PC-3 (cell line): ENCODE data around the gene SELENOM. TPM values are rescaled to one million over a fixed set of nuclear protein-coding genes. Genes with fewer than 3 reads are reported as not detected.

Experiments
- ATAC-seq: fragments of 200-7000 bp; cut with Tn5 transposase; 2 replicates; pipeline ENCODE4 v1.9.1; 2020; ENCODE audit warnings: mild to moderate bottlenecking, moderate library complexity
- BruUV-seq: library from RNA; stranded (reverse); fragments of 400-500 nt; replicated peaks from 2 replicates; lab custom pipeline; 2021; lab: Mats Ljungman, UMichigan
- CTCF ChIA-PET: fragments of 300-600 bp; sonication (Branson Sonifier 250); formaldehyde crosslinking; loops from one replicate; lab custom pipeline; 2022; ENCODE audit warnings: antibody characterized with exemption; lab: Charles Lee
- POLR2A ChIA-PET: fragments of 300-600 bp; sonication (Branson Sonifier 250); formaldehyde crosslinking; loops from one replicate; lab custom pipeline; 2022; ENCODE audit warnings: antibody characterized with exemption; ENCODE audit not compliant: unreplicated experiment; lab: Charles Lee
- DNase-seq: peaks from one replicate; pipeline ENCODE4 v3.0.0-alpha.2; 2015
- H2AFZ ChIP-seq: fragments of 300-600 bp; sonication (generic); 2 replicates; pipeline ENCODE4 v1.6.0; 2016; ENCODE audit warnings: antibody characterized with exemption, low read length
- H3F3A ChIP-seq: fragments of 300-600 bp; sonication (generic); one replicate; pipeline ENCODE4 v1.6.0; 2017; ENCODE audit warnings: antibody characterized with exemption, low read length, control low read depth, mild to moderate bottlenecking; ENCODE audit not compliant: unreplicated experiment
- H3K27ac ChIP-seq: fragments of 300-600 bp; sonication (generic); 2 replicates; pipeline ENCODE4 v1.5.1; 2016; ENCODE audit warnings: mild to moderate bottlenecking, low read length
- H3K27me3 ChIP-seq: fragments of 300-600 bp; sonication (generic); 2 replicates; pipeline ENCODE4 v1.6.1; 2016; ENCODE audit warnings: low read length, mixed read lengths
- H3K36me3 ChIP-seq: fragments of 300-600 bp; sonication (generic); 2 replicates; pipeline ENCODE4 v1.6.1; 2016; ENCODE audit warnings: low read depth, mixed run types, low read length, mixed read lengths
- H3K4me1 ChIP-seq: fragments of 300-600 bp; sonication (generic); 2 replicates; pipeline ENCODE4 v1.5.1; 2016; ENCODE audit warnings: low read length; ENCODE audit not compliant: insufficient read depth
- H3K4me2 ChIP-seq: fragments of 300-600 bp; sonication (generic); 2 replicates; pipeline ENCODE4 v1.6.0; 2016; ENCODE audit warnings: low read length
- H3K4me3 ChIP-seq: fragments of 300-600 bp; sonication (generic); 2 replicates; pipeline ENCODE4 v1.5.1; 2016; ENCODE audit warnings: mild to moderate bottlenecking, low read length, mixed read lengths
- H3K79me2 ChIP-seq: fragments of 300-600 bp; sonication (generic); 2 replicates; pipeline ENCODE4 v1.6.1; 2017; ENCODE audit warnings: low read length, mixed read lengths
- H3K9ac ChIP-seq: fragments of 300-600 bp; sonication (generic); 2 replicates; pipeline ENCODE4 v1.6.0; 2016; ENCODE audit warnings: mild to moderate bottlenecking, low read length
- H3K9me2 ChIP-seq: fragments of 300-600 bp; sonication (generic); replicated peaks from 2 replicates; pipeline ENCODE4 v1.6.1; 2016; ENCODE audit warnings: mixed run types, low read length, mixed read lengths
- H3K9me3 ChIP-seq: fragments of 300-600 bp; sonication (generic); 2 replicates; pipeline ENCODE4 v1.6.1; 2016; ENCODE audit warnings: low read length, mixed read lengths
- H4K20me1 ChIP-seq: fragments of 300-600 bp; sonication (generic); 2 replicates; pipeline ENCODE4 v1.6.1; 2016; ENCODE audit warnings: low read length, mixed read lengths
- CTCF ChIP-seq: fragments of 300-600 bp; sonication (generic); conservative IDR thresholded peaks from 2 replicates; pipeline ENCODE4 v1.5.1; 2017; ENCODE audit warnings: antibody characterized with exemption, low read depth, mild to moderate bottlenecking, low read length
- EZH2 ChIP-seq: fragments of 300-600 bp; sonication (generic); IDR thresholded peaks from one replicate; pipeline ENCODE4 v1.6.1; 2017; ENCODE audit warnings: antibody characterized with exemption, mild to moderate bottlenecking, low read length; ENCODE audit not compliant: unreplicated experiment
- EZH2phosphoT487 ChIP-seq: fragments of 300-600 bp; sonication (generic); IDR thresholded peaks from 2 replicates; pipeline ENCODE4 v1.6.1; 2018; ENCODE audit warnings: mild to moderate bottlenecking, antibody characterized with exemption, low read length, borderline replicate concordance
- intact Hi-C: fragments of 100-400 bp; cut with micrococcal nuclease; formaldehyde crosslinking; loops from 2 replicates; pipeline ENCODE4 v1.9.0; 2023
- total RNA-seq: library from RNA; depleted of rRNA; stranded (reverse); fragments of >200 nt; gene quantifications from 2 replicates; pipeline ENCODE4 v1.2.3, GENCODE V29; 2014

Gene SELENOM
- total RNA-seq, 1 experiment from 2014 or later = 36.8 TPM

GRCh38 chr22:31091106-31091975 is 16.0 kb downstream of the SELENOM start:
- no peak overlapping the region for H3K27ac ChIP-seq
- CTCF ChIA-PET = no interaction called here
- TF ChIP-seq EZH2 (no peak), CTCF (no peak), EZH2phosphoT487 (no peak)
- H3K4me3 ChIP-seq = no peak overlapping the region
- peaks cover 2% of the 10 kb centered on the region; the same call in 1 of the 2 replicates for H4K20me1 ChIP-seq
- peaks cover 6% of the 10 kb centered on the region for H3K79me2 ChIP-seq
- no peaks in the 10 kb centered on the region for H3K9me3 ChIP-seq
- intact Hi-C loops = no loop called here
- no TSS peak for BruUV-seq
- H3K9ac ChIP-seq = no peak overlapping the region
- no peak overlapping the region for H2AFZ ChIP-seq
- no peaks in the 10 kb centered on the region for H3K27me3 ChIP-seq
- H3K4me2 ChIP-seq = no peak overlapping the region
- peaks cover 3% of the 10 kb centered on the region; the same call in 1 of the 2 replicates for H3K4me1 ChIP-seq
- POLR2A ChIA-PET = no interaction called here
- H3F3A ChIP-seq = no peaks in the 10 kb centered on the region
- DNase-seq (no peak), ATAC-seq (no peak)
- H3K9me2 ChIP-seq = no peaks in the 10 kb centered on the region
- peaks cover 24% of the 10 kb centered on the region; the same call in 1 of the 2 replicates for H3K36me3 ChIP-seq

- H3K4me2 ChIP-seq = no peak overlapping the region
- no peak overlapping the region for H2AFZ ChIP-seq
- no peaks in the 10 kb centered on the region for H3F3A ChIP-seq
- H3K27ac ChIP-seq = no peak overlapping the region
- BruUV-seq = no TSS peak
- H3K36me3 ChIP-seq = peaks cover 28% of the 10 kb centered on the region; the same call in 1 of the 2 replicates
- no peaks in the 10 kb centered on the region for H3K9me3 ChIP-seq
- H4K20me1 ChIP-seq = peaks cover 7% of the 10 kb centered on the region; the same call in 1 of the 2 replicates
- ChIA-PET CTCF (no interaction called here), POLR2A (no interaction called here)
- H3K27me3 ChIP-seq = no peaks in the 10 kb centered on the region
- peaks cover 8% of the 10 kb centered on the region for H3K4me1 ChIP-seq
- intact Hi-C loops = no loop called here
- no peak overlapping the region for H3K9ac ChIP-seq
- H3K9me2 ChIP-seq = no peaks in the 10 kb centered on the region
- no peak for DNase-seq
- TF ChIP-seq EZH2 = no peak
- no peak for ATAC-seq
- H3K4me3 ChIP-seq = no peak overlapping the region
- peaks cover 15% of the 10 kb centered on the region for H3K79me2 ChIP-seq
These were observed 16.9 kb downstream of the SELENOM start for GRCh38 chr22:31090217-31091085.
